SKM-1 (cell line): ENCODE measurements around the gene PAAF1.

Experiments
- DNase-seq: peaks from one replicate; lab custom pipeline; 2025; ENCODE audit not compliant: unreplicated experiment; lab: John Stamatoyannopoulos, UW

Gene PAAF1

DNA sequence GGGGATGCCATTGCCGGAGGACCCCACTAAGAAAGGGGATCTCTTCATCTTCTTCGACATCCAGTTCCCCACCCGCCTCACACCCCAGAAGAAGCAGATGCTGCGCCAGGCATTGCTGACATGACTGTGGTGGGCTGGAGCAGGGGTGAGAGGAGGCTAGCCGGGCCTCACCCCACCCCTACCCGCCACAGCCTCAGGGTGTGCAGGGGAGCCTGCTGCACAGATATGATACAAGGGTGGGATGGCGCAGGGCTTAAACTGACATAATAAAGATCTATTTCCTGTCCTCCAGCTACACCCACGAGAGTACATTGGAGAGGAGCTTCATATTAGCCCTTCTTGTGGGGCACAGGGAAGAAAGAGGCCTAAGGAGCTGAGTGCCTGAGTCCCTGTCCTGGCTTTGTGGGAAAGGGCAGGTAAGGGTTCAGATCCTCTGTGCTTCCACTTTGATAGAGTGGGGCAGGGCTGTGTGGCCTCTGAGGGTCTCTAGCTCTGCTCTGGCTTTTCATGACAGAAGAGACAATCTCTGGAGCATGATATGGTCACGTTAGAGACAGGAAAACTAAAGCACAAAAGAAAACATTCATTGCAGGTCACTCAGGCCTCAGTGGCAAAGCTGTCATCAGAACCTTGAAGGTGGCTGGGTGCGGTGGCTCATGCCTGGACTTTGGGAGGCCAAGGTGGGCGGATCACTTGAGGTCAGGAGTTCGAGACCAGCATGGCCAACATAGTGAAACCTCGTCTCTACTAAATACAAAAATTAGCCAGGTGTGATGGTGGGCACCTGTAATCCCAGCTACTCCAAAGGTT is 93.4 kb downstream of the PAAF1 start:
- no peak for DNase-seq

DNA sequence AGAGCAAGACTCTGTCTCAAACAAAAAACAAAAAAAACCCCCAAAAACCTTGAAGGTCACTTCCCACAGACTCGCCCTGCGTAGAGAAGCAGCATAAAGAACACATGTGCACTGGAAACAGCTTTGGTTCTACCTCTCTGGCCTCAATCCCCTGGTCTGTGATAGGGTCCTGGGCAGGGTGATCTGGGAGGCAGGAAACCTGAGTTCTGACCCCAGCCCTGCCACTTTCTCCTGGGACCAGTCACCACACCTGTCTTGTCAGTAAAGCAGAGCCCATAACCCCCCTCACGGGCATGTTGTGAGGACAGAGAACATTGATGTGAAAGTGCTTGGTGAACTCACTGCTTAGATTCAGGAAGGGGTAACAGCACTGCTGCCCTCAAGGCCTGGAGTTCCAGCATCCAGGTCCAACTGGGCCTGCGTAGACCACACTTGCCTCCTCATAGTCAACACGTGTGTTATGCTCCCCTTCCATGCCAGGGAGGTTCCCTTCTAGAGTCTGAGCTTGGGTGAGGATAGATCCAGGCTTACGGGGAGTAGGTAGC is 94.4 kb downstream of the PAAF1 start:
- DNase-seq, result no peak

DNA sequence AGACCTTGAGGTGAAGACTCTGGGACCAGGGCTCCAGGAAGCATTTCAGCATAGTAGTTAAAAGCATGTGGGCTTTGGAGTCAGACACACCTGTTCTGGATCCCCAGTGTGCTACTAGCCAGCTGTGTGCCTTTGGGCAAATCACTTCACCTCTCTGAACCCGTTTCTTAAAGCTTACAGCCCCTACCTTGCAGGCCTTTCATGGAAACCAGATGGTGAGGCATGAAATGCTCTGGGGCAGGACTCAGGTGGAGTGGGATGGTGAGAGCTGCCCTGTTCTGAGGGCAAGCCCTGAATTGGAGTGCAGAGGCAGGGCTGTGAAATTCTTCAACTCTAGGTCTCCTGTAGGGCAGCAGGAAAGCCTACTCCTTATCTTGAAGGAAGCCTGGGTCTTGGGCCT is 95.4 kb downstream of the PAAF1 start:
- no peak for DNase-seq

DNA sequence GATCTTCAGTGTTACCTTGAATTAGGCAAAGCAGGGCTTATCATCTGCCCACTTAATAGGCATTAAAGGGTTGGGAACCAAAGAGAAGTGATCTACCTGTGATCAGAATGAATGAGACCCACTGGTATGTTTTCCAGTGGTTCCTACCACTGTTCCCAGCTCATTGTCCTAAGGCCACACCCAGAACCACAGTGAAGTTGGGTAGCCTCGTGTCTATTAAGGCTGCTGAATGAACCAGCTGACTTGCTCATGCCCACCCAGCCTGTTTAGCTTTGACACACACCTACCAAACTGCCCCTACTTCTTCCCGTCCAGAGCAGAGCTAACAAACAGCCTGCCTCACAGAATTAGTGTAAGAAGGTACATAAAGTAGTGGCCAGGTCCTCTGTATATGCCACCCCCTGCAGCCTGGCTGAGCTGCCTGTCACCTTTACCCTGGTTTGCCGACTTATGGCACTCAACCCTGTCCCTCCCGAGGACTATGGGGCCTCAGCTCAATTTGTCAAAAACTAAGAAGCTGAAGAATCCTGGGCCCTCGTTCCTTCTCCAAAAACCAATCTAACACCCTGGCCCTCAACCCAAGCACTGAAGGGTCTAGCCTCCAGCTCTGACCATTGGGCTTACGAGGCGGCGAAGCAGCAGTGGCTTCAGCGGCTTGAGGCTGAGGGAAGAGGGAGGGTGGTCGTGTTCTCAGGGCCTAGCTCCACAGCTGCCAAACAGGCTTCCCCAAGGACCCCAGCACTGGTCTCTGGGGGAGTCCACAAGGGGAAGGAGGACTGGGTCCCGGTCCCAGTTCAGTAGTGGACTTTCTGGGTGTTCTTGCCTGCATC is 96.0 kb downstream of the PAAF1 start:
- no peak for DNase-seq

DNA sequence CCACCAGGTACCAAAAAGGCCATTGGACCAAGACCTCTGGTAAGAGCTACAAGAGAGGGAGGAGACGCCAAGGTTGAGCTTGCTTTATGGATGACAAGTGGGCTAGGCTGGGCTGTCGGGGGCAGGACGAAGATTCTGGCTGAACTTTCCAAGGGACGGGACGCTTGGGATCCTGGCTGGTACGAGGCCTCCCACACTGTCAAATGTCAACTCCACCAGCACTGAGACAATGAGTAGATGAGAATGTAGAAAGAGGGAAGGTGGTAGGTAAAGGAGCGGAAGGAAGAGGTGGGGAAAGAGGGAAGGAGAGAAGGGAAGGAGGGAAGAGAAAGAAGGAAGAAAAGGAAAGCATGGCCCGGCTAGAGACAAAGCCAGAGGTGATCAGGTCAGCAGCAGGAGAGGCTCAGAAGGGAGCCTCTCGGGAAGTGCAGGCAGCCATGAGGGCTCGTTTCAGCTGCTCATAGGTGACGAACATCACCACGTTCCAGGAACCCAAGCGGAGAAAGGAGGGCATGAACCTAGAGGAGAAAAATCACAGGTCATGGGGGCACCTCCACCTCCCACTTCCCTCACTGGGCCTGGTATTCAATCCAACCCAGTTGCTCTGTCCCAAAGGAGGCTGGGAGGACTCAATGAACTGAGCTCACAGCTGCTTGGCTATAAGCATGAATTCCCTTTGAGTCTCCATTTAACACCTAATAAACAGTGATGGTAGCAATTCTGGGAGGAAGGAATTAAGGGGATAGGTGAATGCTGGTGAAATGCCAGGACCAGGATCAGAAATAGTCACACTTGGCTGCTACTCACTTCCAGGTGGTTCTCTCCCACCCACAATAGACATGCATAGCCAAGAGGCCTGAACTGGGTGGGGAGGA is 98.0 kb downstream of the PAAF1 start:
- no peak for DNase-seq

DNA sequence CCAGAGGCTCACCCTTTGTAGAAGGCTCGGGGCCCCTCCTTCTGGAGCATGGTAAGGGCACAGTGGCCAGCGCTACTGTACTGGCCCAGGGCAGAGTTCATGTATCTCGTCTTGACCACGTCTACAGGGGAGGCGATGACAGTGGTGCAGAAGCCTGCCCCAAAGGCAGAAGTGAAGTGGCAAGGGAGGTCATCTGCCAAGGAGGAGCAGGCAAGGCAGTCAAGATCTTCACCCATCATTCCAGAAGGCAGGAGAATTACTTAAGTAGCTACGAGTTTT is 98.6 kb downstream of the PAAF1 start:
- DNase-seq, result no peak

DNA sequence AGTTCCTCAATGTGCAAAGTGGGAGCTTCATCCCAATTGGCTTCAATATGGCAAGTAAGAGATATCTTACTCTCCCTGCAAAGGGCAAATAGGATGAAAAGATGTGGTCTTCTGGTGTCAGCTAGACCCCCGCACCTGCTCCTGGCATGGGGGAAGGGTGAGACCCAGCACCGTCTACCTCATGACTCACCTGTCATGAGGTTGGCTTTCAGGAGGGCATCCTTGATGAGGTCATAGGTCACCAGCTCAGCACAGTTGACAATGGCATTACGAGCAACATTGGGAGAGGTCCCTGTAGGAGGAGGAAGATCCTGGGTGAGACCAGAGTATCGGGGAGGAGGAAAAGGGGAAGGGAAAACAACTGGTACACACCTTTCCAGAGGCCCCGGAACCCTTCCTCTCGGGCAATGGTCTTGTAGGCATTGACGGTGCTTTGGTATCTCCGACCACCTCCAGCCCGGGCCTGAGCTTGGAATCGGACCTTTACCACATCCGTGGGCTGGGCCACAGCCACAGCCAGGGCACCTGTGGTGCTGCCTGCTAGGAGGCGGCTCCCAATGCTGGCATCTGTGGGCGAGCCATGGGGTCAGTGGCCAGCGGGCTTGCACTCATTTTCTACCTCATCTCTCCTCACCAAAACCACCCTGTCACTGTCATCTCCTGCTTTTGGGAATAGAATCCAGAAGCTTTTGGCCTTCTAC is 99.8 kb downstream of the PAAF1 start:
- DNase-seq, result no peak

DNA sequence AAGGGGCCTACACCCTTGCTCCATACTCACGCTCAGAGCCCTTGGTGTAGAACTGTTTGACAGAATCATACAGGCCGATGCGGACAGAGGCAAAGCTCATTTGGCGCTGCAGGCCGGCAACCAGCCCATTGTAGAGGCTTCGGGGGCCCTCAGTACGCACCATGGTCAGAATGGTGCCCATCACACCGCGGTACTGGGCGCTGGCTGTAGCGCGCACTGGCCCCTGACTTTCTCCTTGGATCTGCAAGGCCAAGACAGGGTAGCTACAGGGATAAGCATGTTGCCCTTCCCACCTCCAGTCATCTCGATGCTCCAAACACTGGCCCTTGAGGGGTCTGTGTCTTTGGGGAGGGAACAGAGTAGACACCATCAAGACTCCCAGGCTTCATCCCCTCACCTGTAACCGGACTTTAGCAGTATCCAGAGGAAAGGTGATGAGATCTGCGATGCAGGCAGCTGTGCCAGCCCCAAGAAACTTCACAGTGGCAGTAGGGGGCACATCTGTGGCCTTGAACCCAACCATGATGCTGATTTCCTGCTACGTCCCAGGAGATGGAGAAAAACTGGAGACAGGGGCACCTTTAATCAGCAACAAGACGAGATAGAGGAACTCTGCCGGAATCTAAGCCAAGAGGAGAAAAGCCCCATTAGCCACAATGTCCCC is 101.2 kb downstream of the PAAF1 start:
- DNase-seq, result no peak

DNA sequence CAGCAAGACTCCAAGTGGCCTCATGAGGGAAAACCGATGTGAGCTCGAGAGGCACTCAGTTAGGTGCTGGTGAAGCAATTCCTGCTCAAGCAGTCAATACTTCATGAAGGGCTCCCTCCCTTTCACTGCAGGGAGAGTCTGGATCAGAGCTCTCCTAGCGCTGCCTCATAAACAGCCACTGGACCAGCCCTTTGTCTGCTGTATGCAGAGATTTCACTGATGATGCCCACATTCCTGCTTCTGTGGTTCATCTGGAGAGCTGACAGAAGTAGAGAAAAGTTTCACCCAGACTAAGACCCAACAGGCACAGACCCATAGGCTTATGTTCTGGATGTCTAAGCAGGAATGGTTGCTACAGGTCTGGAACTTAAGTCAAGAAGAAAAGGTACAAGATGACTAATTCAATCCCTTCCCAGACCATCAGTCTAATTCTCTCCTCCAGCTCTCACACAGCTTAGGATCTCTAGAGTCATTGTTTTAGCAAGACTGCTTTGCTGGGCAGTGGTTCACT is 101.8 kb downstream of the PAAF1 start:
- DNase-seq, result no peak

DNA sequence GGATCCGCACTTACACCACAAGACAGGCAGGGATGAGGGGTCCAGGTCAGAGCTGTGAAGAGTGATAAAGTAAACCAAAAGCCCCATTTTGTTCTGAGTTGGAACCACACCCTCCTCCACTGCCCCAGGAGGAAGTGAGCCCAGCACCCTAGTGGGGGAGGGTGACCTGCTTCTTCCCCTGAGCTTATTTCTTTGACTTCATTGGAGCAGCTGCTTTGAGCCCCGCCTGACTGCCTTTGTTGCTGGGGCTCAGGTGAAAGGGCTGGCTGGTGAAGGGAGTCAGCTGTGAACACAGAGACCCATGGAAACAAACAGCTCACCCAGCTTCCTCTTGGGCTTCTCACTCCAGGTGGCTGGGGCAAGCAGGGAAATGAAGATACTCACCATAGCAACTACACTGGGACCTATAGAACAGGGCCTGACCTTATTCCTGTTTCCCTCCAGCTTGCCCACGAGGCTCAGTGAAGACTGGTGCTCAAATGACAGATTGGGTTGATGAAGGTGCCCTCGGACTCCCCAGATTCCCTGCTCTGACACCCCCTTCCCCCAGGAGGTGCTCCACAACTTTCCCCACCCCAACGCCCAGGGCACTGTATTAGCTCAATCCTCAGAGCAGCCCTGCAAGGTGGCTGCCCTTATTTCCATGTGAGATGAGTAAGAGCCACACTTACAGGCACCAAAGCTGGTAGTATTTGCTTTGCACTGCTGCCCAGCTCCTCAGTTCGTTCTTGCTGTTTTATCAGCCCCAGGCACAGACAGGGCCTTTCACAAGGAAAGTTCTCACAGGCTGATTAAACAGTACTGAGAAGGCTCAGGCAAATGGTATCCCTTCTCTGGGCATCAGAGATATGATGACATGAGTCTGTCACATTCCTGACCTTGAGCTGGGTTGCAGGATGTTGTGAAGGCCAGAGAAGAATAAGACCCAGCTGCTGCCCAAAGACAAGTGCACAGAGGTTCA is 103.5 kb downstream of the PAAF1 start:
- peak; percentile 76 for DNase-seq
